ENCODE data around the gene SRCAP.

DNA sequence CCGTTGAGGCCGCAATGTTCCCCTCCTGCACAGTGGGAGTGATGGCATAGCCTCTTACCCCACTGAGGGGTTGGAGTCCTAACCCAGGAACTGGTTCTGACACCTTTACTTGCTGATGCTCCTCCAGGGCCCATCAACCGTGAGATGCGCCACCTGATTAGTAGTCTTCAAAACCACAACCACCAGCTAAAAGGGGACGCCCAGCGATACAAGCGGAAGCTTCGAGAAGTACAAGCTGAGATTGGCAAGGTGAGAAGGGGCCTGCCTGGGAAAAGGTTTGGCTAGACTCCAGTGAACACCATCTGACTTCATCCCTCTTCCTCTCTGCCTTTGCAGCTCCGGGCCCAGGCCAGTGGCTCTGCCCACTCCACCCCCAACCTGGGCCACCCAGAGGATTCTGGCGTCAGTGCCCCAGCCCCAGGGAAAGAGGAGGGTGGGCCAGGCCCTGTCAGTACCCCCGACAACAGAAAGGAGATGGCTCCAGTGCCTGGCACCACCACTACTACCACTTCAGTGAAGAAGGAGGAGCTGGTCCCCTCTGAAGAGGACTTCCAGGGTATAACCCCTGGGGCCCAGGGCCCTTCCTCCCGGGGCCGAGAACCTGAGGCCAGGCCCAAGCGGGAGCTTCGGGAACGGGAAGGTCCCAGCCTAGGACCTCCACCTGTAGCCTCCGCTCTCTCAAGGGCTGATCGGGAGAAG lies 68.9 kb downstream of the SRCAP start:
- TF ChIP-seq, protein P1, sequence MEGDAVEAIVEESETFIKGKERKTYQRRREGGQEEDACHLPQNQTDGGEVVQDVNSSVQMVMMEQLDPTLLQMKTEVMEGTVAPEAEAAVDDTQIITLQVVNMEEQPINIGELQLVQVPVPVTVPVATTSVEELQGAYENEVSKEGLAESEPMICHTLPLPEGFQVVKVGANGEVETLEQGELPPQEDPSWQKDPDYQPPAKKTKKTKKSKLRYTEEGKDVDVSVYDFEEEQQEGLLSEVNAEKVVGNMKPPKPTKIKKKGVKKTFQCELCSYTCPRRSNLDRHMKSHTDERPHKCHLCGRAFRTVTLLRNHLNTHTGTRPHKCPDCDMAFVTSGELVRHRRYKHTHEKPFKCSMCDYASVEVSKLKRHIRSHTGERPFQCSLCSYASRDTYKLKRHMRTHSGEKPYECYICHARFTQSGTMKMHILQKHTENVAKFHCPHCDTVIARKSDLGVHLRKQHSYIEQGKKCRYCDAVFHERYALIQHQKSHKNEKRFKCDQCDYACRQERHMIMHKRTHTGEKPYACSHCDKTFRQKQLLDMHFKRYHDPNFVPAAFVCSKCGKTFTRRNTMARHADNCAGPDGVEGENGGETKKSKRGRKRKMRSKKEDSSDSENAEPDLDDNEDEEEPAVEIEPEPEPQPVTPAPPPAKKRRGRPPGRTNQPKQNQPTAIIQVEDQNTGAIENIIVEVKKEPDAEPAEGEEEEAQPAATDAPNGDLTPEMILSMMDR (IDR thresholded peaks at IDR 0.05) = no peak
- no peak for TF ChIP-seq POLR2A (IDR thresholded peaks at IDR 0.05)
